HEK293 (cell line): Measurements from ENCODE around the gene ZFP92.

ENCODE experiments used
- CTCF ChIA-PET: fragments of 350-600 bp; formaldehyde crosslinking; extraction: SDS; loops from one replicate; lab custom pipeline; 2021; ENCODE audit warnings: antibody characterized with exemption; lab: Yijun Ruan, JAX
- POLR2A ChIA-PET: fragments of 300-600 bp; formaldehyde crosslinking; extraction: SDS; loops from one replicate; lab custom pipeline; 2020; ENCODE audit warnings: antibody characterized with exemption, inconsistent platforms; lab: Yijun Ruan, JAX
- H3K27ac ChIP-seq: fragments of 200-500 bp; sonication (Bioruptor generic); 2 replicates; pipeline ENCODE4 v1.5.1; 2014; ENCODE audit warnings: low read depth, low read length, control low read depth, inconsistent platforms; ENCODE audit errors: extremely low read depth
- H3K36me3 ChIP-seq, 2 experiments: fragments of 200-500 bp in 1 of 2; sonication (Bioruptor generic) in 1 of 2; 1 replicate in 1 of 2; 2 replicates in 1 of 2; pipeline ENCODE4 v1.5.1; 2014 to 2017; ENCODE audit warnings: inconsistent platforms in 2 of 2, low read length in 2 of 2; ENCODE audit not compliant: control insufficient read depth in 2 of 2, insufficient read depth in 1 of 2
- H3K4me1 ChIP-seq: fragments of 200-500 bp; sonication (Bioruptor generic); 2 replicates; pipeline ENCODE4 v1.5.1; 2014; ENCODE audit warnings: mild to moderate bottlenecking, low read length, inconsistent platforms; ENCODE audit not compliant: control insufficient read depth, insufficient read depth
- H3K4me3 ChIP-seq: 2 replicates; pipeline ENCODE4 v1.5.1; 2011; ENCODE audit warnings: low read depth, mild to moderate bottlenecking, control low read depth, low read length, moderate library complexity
- H3K9me3 ChIP-seq: fragments of 200-500 bp; sonication (Bioruptor generic); 2 replicates; pipeline ENCODE4 v1.5.1; 2014; ENCODE audit warnings: low read depth, low read length, inconsistent platforms; ENCODE audit not compliant: control insufficient read depth, insufficient read depth
- ATF2 ChIP-seq: fragments of 450-650 bp; formaldehyde crosslinking; IDR thresholded peaks from 2 replicates; pipeline ENCODE4 v1.5.1; 2016; ENCODE audit warnings: missing biosample characterization, missing genetic modification characterization, low read depth
- GLI2 ChIP-seq: fragments of 450-650 bp; formaldehyde crosslinking; IDR thresholded peaks from 2 replicates; pipeline ENCODE4; 2017; ENCODE audit warnings: missing biosample characterization, missing genetic modification characterization, low read depth, borderline replicate concordance
- GLI4 ChIP-seq: fragments of 450-650 bp; formaldehyde crosslinking; IDR thresholded peaks from 2 replicates; pipeline ENCODE4 v1.5.1; 2016; ENCODE audit warnings: missing biosample characterization, missing genetic modification characterization
- GLIS2 ChIP-seq: fragments of 450-650 bp; formaldehyde crosslinking; IDR thresholded peaks from 2 replicates; pipeline ENCODE4 v1.5.1; 2016; ENCODE audit warnings: missing biosample characterization, missing genetic modification characterization
- SETDB1 ChIP-seq: IDR thresholded peaks from one replicate; pipeline ENCODE4 v1.6.1; 2017; ENCODE audit warnings: mild to moderate bottlenecking, low read length, moderate library complexity, mixed read lengths; ENCODE audit not compliant: insufficient read length
- ZBTB26 ChIP-seq: fragments of 450-650 bp; formaldehyde crosslinking; optimal IDR thresholded peaks from 2 replicates; pipeline ENCODE3; 2016; ENCODE audit warnings: missing biosample characterization, mild to moderate bottlenecking, missing genetic modification characterization
- ZBTB44 ChIP-seq: fragments of 450-650 bp; IDR thresholded peaks from 2 replicates; pipeline ENCODE4 v1.5.1; 2018; ENCODE audit warnings: missing biosample characterization, mild to moderate bottlenecking, missing genetic modification characterization
- ZFP37 ChIP-seq: fragments of 450-650 bp; formaldehyde crosslinking; IDR thresholded peaks from 2 replicates; pipeline ENCODE4 v1.5.1; 2016; ENCODE audit warnings: missing biosample characterization, missing genetic modification characterization
- ZNF114 ChIP-seq: fragments of 450-650 bp; formaldehyde crosslinking; IDR thresholded peaks from 2 replicates; pipeline ENCODE4 v1.5.0; 2017; ENCODE audit warnings: missing biosample characterization, missing genetic modification characterization
- ZNF146 ChIP-seq: fragments of 450-650 bp; formaldehyde crosslinking; IDR thresholded peaks from 2 replicates; pipeline ENCODE4 v1.5.1; 2016; ENCODE audit warnings: missing biosample characterization, missing genetic modification characterization
- ZNF211 ChIP-seq: fragments of 450-650 bp; formaldehyde crosslinking; IDR thresholded peaks from 2 replicates; pipeline ENCODE4 v1.5.1; 2016; ENCODE audit warnings: low read depth, missing biosample characterization, missing genetic modification characterization
- ZNF292 ChIP-seq: fragments of 450-650 bp; formaldehyde crosslinking; IDR thresholded peaks from 2 replicates; pipeline ENCODE4 v1.5.1; 2016; ENCODE audit warnings: low read depth, missing biosample characterization, missing genetic modification characterization, borderline replicate concordance
- ZNF366 ChIP-seq: fragments of 450-650 bp; formaldehyde crosslinking; conservative IDR thresholded peaks from 2 replicates; pipeline ENCODE4 v1.5.1; 2016; ENCODE audit warnings: missing biosample characterization, missing genetic modification characterization
- ZNF391 ChIP-seq: fragments of 450-650 bp; formaldehyde crosslinking; IDR thresholded peaks from 2 replicates; pipeline ENCODE4 v1.5.1; 2016; ENCODE audit warnings: low read depth, missing biosample characterization, missing genetic modification characterization, borderline replicate concordance
- ZNF394 ChIP-seq: fragments of 450-650 bp; formaldehyde crosslinking; IDR thresholded peaks from 2 replicates; pipeline ENCODE4 v1.5.1; 2016; ENCODE audit warnings: missing biosample characterization, missing genetic modification characterization, mild to moderate bottlenecking, moderate library complexity, borderline replicate concordance
- ZNF433 ChIP-seq: fragments of 450-650 bp; formaldehyde crosslinking; IDR thresholded peaks from 2 replicates; pipeline ENCODE4 v1.5.1; 2016; ENCODE audit warnings: missing biosample characterization, missing genetic modification characterization, low read depth
- ZNF571 ChIP-seq: fragments of 450-650 bp; formaldehyde crosslinking; IDR thresholded peaks from 2 replicates; pipeline ENCODE4 v1.5.0; 2017; ENCODE audit warnings: missing biosample characterization, missing genetic modification characterization
- ZNF623 ChIP-seq: fragments of 450-650 bp; formaldehyde crosslinking; IDR thresholded peaks from 2 replicates; pipeline ENCODE4 v1.5.1; 2016; ENCODE audit warnings: missing biosample characterization, missing genetic modification characterization
- ZNF747 ChIP-seq: fragments of 450-650 bp; formaldehyde crosslinking; IDR thresholded peaks from 2 replicates; pipeline ENCODE4 v1.5.1; 2016; ENCODE audit warnings: missing biosample characterization, missing genetic modification characterization
- ZNF76 ChIP-seq: fragments of 450-650 bp; formaldehyde crosslinking; IDR thresholded peaks from 2 replicates; pipeline ENCODE4; 2016; ENCODE audit warnings: low read depth, missing biosample characterization, missing genetic modification characterization, borderline replicate concordance
- TF ChIP-seq, protein P1 (sequence below): fragments of 450-650 bp; formaldehyde crosslinking; IDR thresholded peaks from 2 replicates; pipeline ENCODE4 v1.5.1; 2017; ENCODE audit warnings: missing biosample characterization, missing genetic modification characterization

Gene ZFP92

GRCh38 chrX:153394612-153395011, 16.7 kb upstream of the ZFP92 start:
- H3K9me3 ChIP-seq, result no peaks in the 10 kb centered on the region
- POLR2A ChIA-PET, result no interaction called here
- H3K27ac ChIP-seq, result no peak overlapping the region
- H3K4me3 ChIP-seq, result no peak overlapping the region
- CTCF ChIA-PET, result no interaction called here
- no peaks in the 10 kb centered on the region for H3K36me3 ChIP-seq
- no peak for TF ChIP-seq ZNF391 (tag by site-specific recombination)
- no peak for TF ChIP-seq ZNF394 (tag by site-specific recombination)
- TF ChIP-seq ZNF76 (tag by site-specific recombination), result no peak
- TF ChIP-seq GLI4, result no peak
- no peak for TF ChIP-seq ZNF114 (tag by site-specific recombination)
- TF ChIP-seq ZNF211 (tag by site-specific recombination), result no peak
- no peak for TF ChIP-seq ZBTB26
- no peak for TF ChIP-seq ZNF366
- no peak for TF ChIP-seq ZNF571 (tag by site-specific recombination)
- TF ChIP-seq ZBTB44 (tag by site-specific recombination), result no peak
- no peak for TF ChIP-seq GLIS2 (tag by site-specific recombination)
- TF ChIP-seq ZFP37, result no peak
- TF ChIP-seq, protein P1, sequence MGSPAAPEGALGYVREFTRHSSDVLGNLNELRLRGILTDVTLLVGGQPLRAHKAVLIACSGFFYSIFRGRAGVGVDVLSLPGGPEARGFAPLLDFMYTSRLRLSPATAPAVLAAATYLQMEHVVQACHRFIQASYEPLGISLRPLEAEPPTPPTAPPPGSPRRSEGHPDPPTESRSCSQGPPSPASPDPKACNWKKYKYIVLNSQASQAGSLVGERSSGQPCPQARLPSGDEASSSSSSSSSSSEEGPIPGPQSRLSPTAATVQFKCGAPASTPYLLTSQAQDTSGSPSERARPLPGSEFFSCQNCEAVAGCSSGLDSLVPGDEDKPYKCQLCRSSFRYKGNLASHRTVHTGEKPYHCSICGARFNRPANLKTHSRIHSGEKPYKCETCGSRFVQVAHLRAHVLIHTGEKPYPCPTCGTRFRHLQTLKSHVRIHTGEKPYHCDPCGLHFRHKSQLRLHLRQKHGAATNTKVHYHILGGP (tag by site-specific recombination), result no peak
- no peaks in the 10 kb centered on the region for H3K4me1 ChIP-seq

DNA sequence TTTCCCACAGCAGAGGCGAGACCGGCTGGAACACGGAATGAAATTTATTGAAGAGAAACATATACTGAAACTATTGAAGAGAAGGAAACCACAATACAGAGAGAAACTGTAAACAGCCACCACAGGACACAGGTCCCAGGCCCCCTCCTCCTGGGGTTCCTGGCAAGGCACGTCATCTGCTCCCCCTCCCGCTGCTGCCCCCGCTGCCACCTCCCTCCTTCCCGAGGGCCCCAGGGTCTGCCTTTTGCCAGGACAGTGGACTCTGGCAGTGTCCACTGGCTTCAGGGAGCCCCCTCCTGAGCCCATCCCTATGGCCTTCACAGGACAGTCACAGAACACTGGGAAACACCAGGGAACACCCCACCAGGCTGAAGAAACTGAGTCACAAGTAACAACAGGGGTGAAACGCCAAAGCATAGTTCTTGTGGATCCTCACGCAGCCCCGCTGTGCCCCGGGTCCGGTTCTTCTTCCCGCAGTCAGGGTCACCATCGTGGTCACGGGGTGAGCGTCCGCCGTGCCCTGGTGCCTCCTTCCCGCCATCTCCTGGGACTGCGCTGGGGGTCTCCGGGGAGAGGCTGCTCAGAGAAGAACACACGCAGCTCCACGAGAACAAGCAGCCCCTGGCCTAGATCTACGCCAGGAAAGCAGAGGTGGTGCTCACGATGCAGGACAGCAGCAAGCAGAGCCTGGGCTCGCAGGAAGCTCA, 15.5 kb upstream of the ZFP92 start:
- POLR2A ChIA-PET, result no interaction called here
- no peaks in the 10 kb centered on the region for H3K9me3 ChIP-seq
- no peak for TF ChIP-seq ZNF623 (tag by site-specific recombination)
- TF ChIP-seq GLI2 (tag by site-specific recombination), result no peak
- TF ChIP-seq, all 188 proteins: peak for 0
- H3K27ac ChIP-seq, result no peak overlapping the region
- no peak overlapping the region for H3K4me3 ChIP-seq
- H3K36me3 ChIP-seq, result no peaks in the 10 kb centered on the region
- CTCF ChIA-PET, result no interaction called here
- no peaks in the 10 kb centered on the region for H3K4me1 ChIP-seq

- CTCF ChIA-PET, result interaction anchor here (0.6 kb wide), 1 partner anchor 1396 kb away, joined by 3 read pairs; no protein-coding TSS in a partner anchor
- POLR2A ChIA-PET, result no interaction called here
- no peak overlapping the region for H3K4me3 ChIP-seq
- no peaks in the 10 kb centered on the region for H3K36me3 ChIP-seq
- no peaks in the 10 kb centered on the region for H3K9me3 ChIP-seq
- no peak overlapping the region for H3K27ac ChIP-seq
- no peaks in the 10 kb centered on the region for H3K4me1 ChIP-seq
- TF ChIP-seq ZNF394 (tag by site-specific recombination), result no peak
- no peak for TF ChIP-seq SETDB1
- no peak for TF ChIP-seq ZNF747 (tag by site-specific recombination)
- TF ChIP-seq ZNF433, result no peak
- TF ChIP-seq GLI4, result no peak
- TF ChIP-seq ZNF292 (tag by site-specific recombination), result no peak
- TF ChIP-seq ATF2 (tag by site-specific recombination), result no peak
- TF ChIP-seq ZNF146 (tag by site-specific recombination), result no peak
- no peak for TF ChIP-seq GLIS2 (tag by site-specific recombination)
Measured at GRCh38 chrX:153396320-153397195, 14.7 kb upstream of the ZFP92 start.
